Heart right ventricle (tissue), 16 donors: ENCODE measurements around the gene CD79B. TPM values are rescaled to one million over a fixed set of nuclear protein-coding genes. Genes with fewer than 3 reads are reported as not detected.

Experiments
- ATAC-seq, 8 donors: fragments of 200-7000 bp; cut with Tn5 transposase; one replicate each; pipeline ENCODE4 v1.9.1; 2020; ENCODE audit warnings: mild to moderate bottlenecking in 8 of 8, moderate library complexity in 8 of 8, moderate number of reproducible peaks in 1 of 8
- DNase-seq, 2 donors: peaks; one replicate each; pipeline ENCODE4 v3.0.0-alpha.2; 2020
- H3K27ac ChIP-seq, 10 donors: fragments of 200-600 bp; sonication (generic) in 2 of 10; one replicate each; pipeline versions ENCODE4 v1.5.0 to v1.8.0; 2020 to 2022; ENCODE audit warnings: mild to moderate bottlenecking in 3 of 10
- H3K27me3 ChIP-seq, 7 donors: fragments of 200-600 bp; one replicate each; pipeline ENCODE4 v1.8.0; 2021 to 2022; ENCODE audit warnings: mild to moderate bottlenecking in 2 of 7
- H3K36me3 ChIP-seq, 9 donors: fragments of 200-600 bp; sonication (generic) in 1 of 9; one replicate each; pipeline versions ENCODE4 v1.5.0 to v1.8.0; 2020 to 2022; ENCODE audit warnings: mild to moderate bottlenecking in 2 of 9
- H3K4me1 ChIP-seq, 9 donors: fragments of 200-600 bp; sonication (generic) in 1 of 9; one replicate each; pipeline versions ENCODE4 v1.5.0 to v1.8.0; 2020 to 2022; ENCODE audit warnings: mild to moderate bottlenecking in 4 of 9
- H3K4me3 ChIP-seq, 10 donors: fragments of 200-600 bp; sonication (generic) in 2 of 10; one replicate each; pipeline versions ENCODE4 v1.5.0 to v1.8.0; 2020 to 2022; ENCODE audit warnings: mild to moderate bottlenecking in 7 of 10, moderate library complexity in 2 of 10
- H3K9me3 ChIP-seq, 11 donors: fragments of 200-600 bp in 10 of 11; sonication (generic) in 2 of 11; one replicate each; pipeline versions ENCODE4 v1.5.0 to v1.8.0; 2013 to 2022; ENCODE audit warnings: mild to moderate bottlenecking in 2 of 11, control low read depth in 1 of 11, moderate library complexity in 1 of 11
- CTCF ChIP-seq, 9 donors: fragments of 200-600 bp; sonication (generic) in 2 of 9; IDR thresholded peaks; one replicate each; pipeline versions ENCODE4 v1.5.0 to v1.8.0; 2021 to 2022; ENCODE audit warnings: antibody characterized with exemption in 9 of 9, mild to moderate bottlenecking in 5 of 9, moderate library complexity in 1 of 9
- WGBS, 2 donors: extraction: QIAGEN DNeasy Blood & Tissue Kit; methylation state at CpG; one replicate each; pipeline ENCODE4 v1.1.7; 2013; ENCODE audit warnings: inconsistent platforms in 1 of 2; 5-methylcytosine and 5-hydroxymethylcytosine counted together
- intact Hi-C, 10 donors: fragments of 100-400 bp; cut with DNase I; formaldehyde crosslinking; loops; one replicate each; pipeline versions ENCODE4 v1.11.1 to v1.14.2; 2022
- polyA plus RNA-seq, 2 donors: library from polyadenylated mRNA; stranded (reverse); fragments of 200-250 nt; gene quantifications; one replicate each; pipeline ENCODE4 v1.2.3, GENCODE V29; 2013
- total RNA-seq, 10 donors: library from RNA; stranded (reverse); fragmentation: NEBNext Ultra II Directional in 3 of 10; extraction: Animal tissue kit (Norgen Biotek cat#: 25700) in 3 of 10; gene quantifications; one replicate each; pipeline versions ENCODE4 v1.2.1 to v1.2.4, GENCODE V29; 2021 to 2023
- donor health status: Arrhythmogenic right ventricular cardiomyopathy.
- donor health status: ischemic (EF 13 %, LVEDD 7.1; RV severe dilation, severe dysfunction).
- donor health status: healthy with polysubstance abuse.
- donor health status: DM: no; HTN: yes; CAD: no.
- donor health status: DM: no; HTN: no; CAD: no.
- donor health status: ischemic (EF 25% LVEDD 6.9; RV normal size, moderate dysfunction).
- donor health status: ischemic (EF 25% LVEDD 5.7; RV mildly dilated, moderate dysfunction).
- donor health status: healthy.
- donor health status: DM: yes; HTN: yes; CAD: no.
- donor health status: Ischemic cardiomyopathy.
- donor health status: ischemic (EF 35%, LVEDD 5.7; RV mildly dilated, moderate dysfunction).
- donor health status: nonischemic (EF 11% LVEDD 7.7; RV severe dilation, severe dysfunction).
- donor health status: DM: yes; HTN: yes; CAD: no.
- donor health status: PGD.
- donor health status: ischemic (EF 29% LVEDD 5.4; RV normal size, mild dysfunction).
- donor health status: nonischemic (EF 23%, LVEDD 6.1; RV moderate dilation, normal function).

The CD79B gene
- total and polyA plus RNA-seq, 12 donors, result 2.2 to 11.6 (median 3.9) TPM

GRCh38 chr17:63972796-63973195 lies 40.7 kb upstream of the CD79B start, which contains the start of gene SCN4A:
Gene SCN4A (minus strand): TSS chr17:63972918. CDS start chr17:63972841, 77 bp downstream.
- intact Hi-C loops, result no loop called here
- H3K9me3 ChIP-seq, result no peaks in the 10 kb centered on the region
- TF ChIP-seq CTCF (IDR thresholded peaks at IDR 0.05), result no peak
- H3K36me3 ChIP-seq, result no peaks in the 10 kb centered on the region
- no peak for DNase-seq
- no peak within 1 kb of the TSS for H3K4me3 ChIP-seq
- no peaks in the 10 kb centered on the region for H3K27me3 ChIP-seq
- WGBS, 2 donors, result 97% methylated on average over 14 of the region's 14 CpGs
- peaks cover 0 to 43% (median 16%) of the 10 kb centered on the region in 9 donors for H3K4me1 ChIP-seq
- ATAC-seq, result no peak
- H3K27ac ChIP-seq, result no peak within 1 kb of the TSS

GRCh38 chr17:63969278-63969677 lies 37.1 kb upstream of the CD79B start:
- ATAC-seq, result peak in 3 of 8 donors; percentile 25 to 63 (median 47)
- Histone ChIP-seq H3K27me3 (no peaks in the 10 kb centered on the region), H3K27ac (peak overlapping the region in 4 of 10 donors; percentile 1 to 39 (median 30)), H3K9me3 (no peaks in the 10 kb centered on the region), H3K36me3 (no peaks in the 10 kb centered on the region), H3K4me1 (peaks cover 0 to 20% (median 5%) of the 10 kb centered on the region in 9 donors), H3K4me3 (no peak overlapping the region)
- intact Hi-C loops, result no loop called here
- no peak for TF ChIP-seq CTCF (IDR thresholded peaks at IDR 0.05)
- WGBS, 2 donors, result 55 to 68% methylated on average over 10 of the region's 10 CpGs
- no peak for DNase-seq

GRCh38 chr17:63967953-63968352 lies 35.8 kb upstream of the CD79B start:
- ATAC-seq, result no peak
- TF ChIP-seq CTCF (IDR thresholded peaks at IDR 0.05), result no peak

GRCh38 chr17:63966646-63967264 lies 34.6 kb upstream of the CD79B start:
- H3K27me3 ChIP-seq, result no peaks in the 10 kb centered on the region
- intact Hi-C loops, result no loop called here
- ATAC-seq (no peak), DNase-seq (no peak)
- no peak overlapping the region for H3K27ac ChIP-seq
- H3K4me1 ChIP-seq, result peaks cover 7 to 40% (median 27%) of the 10 kb centered on the region in 9 donors
- H3K9me3 ChIP-seq, result no peaks in the 10 kb centered on the region
- WGBS, 2 donors, result 84 to 88% methylated on average over 11 of the region's 11 CpGs
- TF ChIP-seq CTCF (IDR thresholded peaks at IDR 0.05), result no peak
- H3K4me3 ChIP-seq, result no peak overlapping the region
- H3K36me3 ChIP-seq, result no peaks in the 10 kb centered on the region

More at GRCh38 chr17:63967953-63968352, 35.8 kb upstream of the CD79B start:
- intact Hi-C loops, result no loop called here
- WGBS, 2 donors, result 90 to 91% methylated on average over 19 of the region's 19 CpGs
- Histone ChIP-seq H3K9me3 (no peaks in the 10 kb centered on the region), H3K27ac (no peak overlapping the region), H3K27me3 (no peaks in the 10 kb centered on the region), H3K4me3 (no peak overlapping the region), H3K4me1 (peaks cover 0 to 28% (median 15%) of the 10 kb centered on the region in 9 donors), H3K36me3 (no peaks in the 10 kb centered on the region)
- no peak for DNase-seq
